ENCODE data around the gene SSBP2. TPM values are rescaled to one million over a fixed set of nuclear protein-coding genes. Genes with fewer than 3 reads are reported as not detected.
"Not testable (repeated sequence)": the region's sequence is repeated elsewhere in the genome, so short reads cannot be mapped to it uniquely, and the experiment has no call there.

SSBP2 gene
- total RNA-seq, 3 donors from 2014 or later: 17.5 to 77.9 (median 20.9) TPM

DNA sequence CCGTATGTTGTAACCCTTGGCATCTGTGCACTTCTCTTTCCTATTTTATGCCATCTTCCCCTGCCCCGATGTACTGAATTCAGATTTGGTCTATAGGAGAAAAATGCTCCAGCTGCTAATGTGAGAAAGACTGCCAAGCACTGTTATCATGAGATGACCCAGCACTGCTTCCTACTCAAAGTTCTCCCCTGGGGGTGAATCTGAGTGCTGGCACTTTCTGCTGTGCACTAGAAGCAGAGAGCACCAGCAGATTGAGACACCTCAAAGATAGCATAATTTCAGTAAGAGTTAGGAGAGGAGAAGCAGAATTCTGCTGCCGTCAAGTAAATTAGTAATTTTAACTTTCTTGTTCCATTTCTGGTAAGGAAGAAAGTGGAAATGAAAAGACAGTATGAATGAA is 264.2 kb downstream of the SSBP2 start:
- TF ChIP-seq, protein P1, sequence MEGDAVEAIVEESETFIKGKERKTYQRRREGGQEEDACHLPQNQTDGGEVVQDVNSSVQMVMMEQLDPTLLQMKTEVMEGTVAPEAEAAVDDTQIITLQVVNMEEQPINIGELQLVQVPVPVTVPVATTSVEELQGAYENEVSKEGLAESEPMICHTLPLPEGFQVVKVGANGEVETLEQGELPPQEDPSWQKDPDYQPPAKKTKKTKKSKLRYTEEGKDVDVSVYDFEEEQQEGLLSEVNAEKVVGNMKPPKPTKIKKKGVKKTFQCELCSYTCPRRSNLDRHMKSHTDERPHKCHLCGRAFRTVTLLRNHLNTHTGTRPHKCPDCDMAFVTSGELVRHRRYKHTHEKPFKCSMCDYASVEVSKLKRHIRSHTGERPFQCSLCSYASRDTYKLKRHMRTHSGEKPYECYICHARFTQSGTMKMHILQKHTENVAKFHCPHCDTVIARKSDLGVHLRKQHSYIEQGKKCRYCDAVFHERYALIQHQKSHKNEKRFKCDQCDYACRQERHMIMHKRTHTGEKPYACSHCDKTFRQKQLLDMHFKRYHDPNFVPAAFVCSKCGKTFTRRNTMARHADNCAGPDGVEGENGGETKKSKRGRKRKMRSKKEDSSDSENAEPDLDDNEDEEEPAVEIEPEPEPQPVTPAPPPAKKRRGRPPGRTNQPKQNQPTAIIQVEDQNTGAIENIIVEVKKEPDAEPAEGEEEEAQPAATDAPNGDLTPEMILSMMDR (IDR thresholded peaks at IDR 0.05): no peak
- intact Hi-C loops (cut with DNase I, micrococcal nuclease): no loop called here
- Histone ChIP-seq H3K9me3 (no peaks in the 10 kb centered on the region), H3K4me3 (no peak overlapping the region), H3K36me3 (ENCODE audit: low read depth) (no peaks in the 10 kb centered on the region), H3K4me1 (ENCODE audit: low read depth) (no peaks in the 10 kb centered on the region)
- DNase-seq: no peak
- ATAC-seq: no peak

DNA sequence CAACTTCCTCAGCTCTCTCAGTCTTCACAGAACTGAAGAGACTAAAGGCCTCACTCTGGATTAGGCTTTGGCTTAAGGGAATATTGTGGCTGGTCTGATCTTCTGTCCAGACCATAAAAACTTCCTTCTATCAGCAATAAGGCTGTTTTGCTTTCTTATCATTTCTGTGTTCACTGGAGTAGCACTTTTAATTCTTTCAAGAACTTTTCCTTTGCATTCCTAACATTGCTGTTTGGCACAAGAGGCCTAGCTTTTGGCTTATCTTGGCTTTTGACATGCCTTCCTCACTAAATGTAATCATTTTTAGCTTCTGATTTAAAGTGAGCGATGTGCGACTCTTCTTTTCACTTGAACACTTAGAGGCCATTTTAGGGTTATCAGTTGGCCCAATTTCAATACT is 268.3 kb downstream of the SSBP2 start:
- Histone ChIP-seq H3K4me1 (ENCODE audit: low read depth) (no peaks in the 10 kb centered on the region), H3K36me3 (ENCODE audit: low read depth) (no peaks in the 10 kb centered on the region), H3K9me3 (no peaks in the 10 kb centered on the region), H3K4me3 (no peak overlapping the region)
- DNase-seq (no peak), ATAC-seq (no peak)
- intact Hi-C loops (cut with DNase I, micrococcal nuclease): no loop called here
- TF ChIP-seq, protein P1 (IDR thresholded peaks at IDR 0.05): no peak

DNA sequence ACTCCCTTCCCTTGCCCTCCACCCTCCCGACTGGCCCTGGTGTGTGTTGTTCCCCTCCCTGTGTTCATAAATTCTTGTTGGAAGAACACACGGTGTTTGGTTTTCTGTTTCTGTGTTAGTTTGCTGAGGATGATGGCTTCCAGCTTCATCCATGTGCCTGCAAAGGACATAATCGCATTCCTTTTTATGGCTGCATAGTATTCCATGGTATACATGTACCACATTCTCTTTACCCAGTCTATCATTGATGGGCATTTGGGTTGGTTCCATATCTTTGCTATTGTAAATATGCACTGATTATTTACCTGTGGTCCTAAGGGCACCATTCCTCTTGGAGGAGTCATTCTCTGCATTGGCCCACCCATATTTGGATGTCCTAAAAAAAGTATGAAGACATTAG is 277.5 kb downstream of the SSBP2 start:
- H3K4me1 ChIP-seq (ENCODE audit: low read depth); DNase-seq; H3K4me3 ChIP-seq; H3K9me3 ChIP-seq; H3K36me3 ChIP-seq (ENCODE audit: low read depth); intact Hi-C loops (cut with DNase I, micrococcal nuclease); ATAC-seq: not testable (repeated sequence)

DNA sequence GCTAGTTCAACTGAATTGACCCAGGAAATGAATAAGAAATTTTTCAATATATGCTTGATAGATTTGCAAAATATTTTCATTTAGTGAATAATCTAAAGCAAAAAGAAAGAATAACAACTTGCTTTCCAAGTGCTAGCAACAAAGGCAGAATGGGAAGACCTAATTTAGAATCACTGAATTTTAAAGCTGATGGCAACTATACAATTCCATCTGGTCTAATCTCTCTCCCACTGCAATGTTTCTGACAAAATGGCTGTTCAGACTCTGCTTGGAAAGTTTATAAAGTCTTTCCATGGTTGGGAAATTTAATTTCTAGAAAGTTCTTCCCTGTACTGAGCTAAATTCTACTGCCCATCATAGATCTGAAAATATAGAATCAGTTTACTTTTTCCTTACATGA is 281.2 kb downstream of the SSBP2 start:
- TF ChIP-seq, protein P1 (IDR thresholded peaks at IDR 0.05): no peak
- no peak overlapping the region for H3K4me3 ChIP-seq
- no peaks in the 10 kb centered on the region for H3K4me1 ChIP-seq (ENCODE audit: low read depth)
- intact Hi-C loops (cut with DNase I, micrococcal nuclease): no loop called here
- peaks cover 3% of the 10 kb centered on the region for H3K9me3 ChIP-seq
- DNase-seq: no peak
- no peak for ATAC-seq
- H3K36me3 ChIP-seq (ENCODE audit: low read depth): no peaks in the 10 kb centered on the region

DNA sequence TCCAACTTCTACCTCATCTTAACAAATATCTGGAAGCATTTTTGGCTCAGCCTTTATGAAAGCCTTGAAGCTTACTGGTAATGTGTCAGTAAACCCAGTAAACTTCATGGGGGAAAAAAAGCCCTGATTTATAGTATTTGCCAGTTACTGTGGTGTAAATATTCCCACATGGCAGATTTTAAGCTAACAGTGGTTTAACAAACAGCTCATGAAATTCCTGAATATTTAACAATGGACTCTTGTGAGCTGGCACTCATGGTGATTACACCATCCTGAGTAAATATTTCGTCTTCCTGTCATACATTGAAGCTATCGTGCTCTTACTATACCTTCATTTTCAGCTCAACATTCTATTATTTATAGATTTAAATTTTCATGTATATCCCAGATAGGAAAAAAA is 300.0 kb downstream of the SSBP2 start:
- no peak for DNase-seq
- intact Hi-C loops (cut with DNase I, micrococcal nuclease): no loop called here
- Histone ChIP-seq H3K4me3 (no peak overlapping the region), H3K4me1 (ENCODE audit: low read depth) (no peaks in the 10 kb centered on the region), H3K9me3 (no peaks in the 10 kb centered on the region), H3K36me3 (ENCODE audit: low read depth) (no peaks in the 10 kb centered on the region)
- TF ChIP-seq, protein P1 (IDR thresholded peaks at IDR 0.05): no peak
- no peak for ATAC-seq

DNA sequence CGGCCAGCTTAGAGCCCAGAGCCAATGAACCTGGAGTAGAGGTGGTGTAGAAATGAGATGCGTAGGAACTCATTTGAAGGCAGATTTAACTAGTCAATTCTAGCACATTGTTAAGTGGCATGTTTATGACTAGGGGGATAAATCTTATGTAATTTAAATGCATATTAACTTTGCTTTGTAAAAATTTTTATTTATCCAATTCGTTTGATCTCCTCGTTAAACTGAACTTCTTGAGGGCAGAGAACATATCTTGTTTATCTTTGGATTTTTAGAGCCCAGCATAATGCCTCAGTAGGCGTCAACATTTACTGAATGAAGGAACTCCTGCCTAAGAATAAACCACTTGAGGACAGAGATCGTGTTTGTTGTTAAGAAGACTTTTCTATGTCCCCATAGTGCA is 315.9 kb downstream of the SSBP2 start:
- Histone ChIP-seq H3K4me1 (ENCODE audit: low read depth) (no peaks in the 10 kb centered on the region), H3K9me3 (no peaks in the 10 kb centered on the region), H3K4me3 (no peak overlapping the region), H3K36me3 (ENCODE audit: low read depth) (no peaks in the 10 kb centered on the region)
- intact Hi-C loops (cut with DNase I, micrococcal nuclease): no loop called here
- DNase-seq (no peak), ATAC-seq (no peak)
- TF ChIP-seq, protein P1 (IDR thresholded peaks at IDR 0.05): no peak
